Fibroblast of peridontal ligament (primary cell): Measurements from ENCODE around the gene TNKS1BP1.
A peak's percentile ranks its signal among the peaks of the same experiment; 100 is the strongest.
"Not testable (repeated sequence)": the region's sequence is repeated elsewhere in the genome, so short reads cannot be mapped to it uniquely, and the experiment has no call there.

Experiments
- DNase-seq: peaks from one replicate; pipeline ENCODE4 v3.0.0-alpha.2; 2010; ENCODE audit errors: extremely low read depth

The TNKS1BP1 gene

DNA sequence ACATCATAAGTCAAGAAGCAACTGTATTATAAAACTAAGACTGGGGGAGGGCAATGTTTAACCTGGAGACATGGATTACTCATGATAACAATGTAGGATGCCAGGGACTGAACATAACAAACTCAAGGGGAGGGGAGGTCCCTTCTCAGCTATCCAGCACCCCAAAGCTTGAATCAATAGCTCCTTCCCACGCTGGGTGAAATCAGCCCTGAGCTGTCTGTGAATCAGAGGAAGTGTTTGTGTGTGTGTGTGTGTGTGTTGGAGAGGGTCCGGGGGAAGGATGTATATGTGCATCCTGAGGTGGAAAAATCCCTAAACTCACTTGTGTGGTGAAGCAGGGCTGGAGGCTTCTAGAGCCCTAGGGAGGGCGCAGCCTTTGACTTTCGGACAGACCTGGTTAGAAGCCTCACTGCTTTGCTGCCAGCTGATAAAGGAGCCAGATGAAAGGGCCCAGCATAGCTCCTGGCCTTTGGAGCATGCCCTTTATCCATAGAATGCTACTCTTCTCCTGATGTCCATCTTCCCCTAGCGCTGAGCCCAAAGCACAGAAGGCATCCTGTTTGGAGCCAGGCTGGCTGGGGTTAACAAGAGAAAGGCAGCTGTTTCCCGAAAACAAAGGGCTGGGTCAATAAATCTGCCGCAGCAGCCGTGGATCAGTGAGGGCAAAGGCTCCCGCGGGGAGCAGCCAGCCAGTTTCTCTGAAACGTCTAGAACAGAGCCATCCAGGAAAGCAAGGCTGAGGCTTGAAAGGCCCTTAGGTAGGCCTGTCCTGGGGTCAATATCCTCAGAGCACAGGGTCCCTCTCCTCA is 35.8 kb downstream of the TNKS1BP1 start:
- peak; percentile 77 for DNase-seq

DNA sequence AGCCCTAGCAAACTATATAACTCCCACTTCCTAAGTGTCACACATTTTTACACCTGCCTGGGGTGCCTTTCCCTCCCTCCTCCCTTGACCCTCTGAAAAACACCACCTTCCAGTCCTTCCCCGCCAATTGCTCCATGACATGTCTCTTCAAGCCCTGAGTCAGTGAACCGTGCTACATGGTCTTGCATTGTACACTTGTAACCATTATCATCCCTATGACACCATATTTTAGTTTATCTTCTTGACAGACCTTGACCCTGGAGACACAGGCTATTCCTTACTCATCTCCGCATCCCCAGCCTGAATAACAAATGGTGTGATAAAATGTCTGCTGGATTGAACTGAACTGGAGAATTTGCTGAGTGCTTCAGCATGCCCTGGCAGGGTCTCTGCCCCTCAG is 36.9 kb downstream of the TNKS1BP1 start:
- DNase-seq = no peak

DNA sequence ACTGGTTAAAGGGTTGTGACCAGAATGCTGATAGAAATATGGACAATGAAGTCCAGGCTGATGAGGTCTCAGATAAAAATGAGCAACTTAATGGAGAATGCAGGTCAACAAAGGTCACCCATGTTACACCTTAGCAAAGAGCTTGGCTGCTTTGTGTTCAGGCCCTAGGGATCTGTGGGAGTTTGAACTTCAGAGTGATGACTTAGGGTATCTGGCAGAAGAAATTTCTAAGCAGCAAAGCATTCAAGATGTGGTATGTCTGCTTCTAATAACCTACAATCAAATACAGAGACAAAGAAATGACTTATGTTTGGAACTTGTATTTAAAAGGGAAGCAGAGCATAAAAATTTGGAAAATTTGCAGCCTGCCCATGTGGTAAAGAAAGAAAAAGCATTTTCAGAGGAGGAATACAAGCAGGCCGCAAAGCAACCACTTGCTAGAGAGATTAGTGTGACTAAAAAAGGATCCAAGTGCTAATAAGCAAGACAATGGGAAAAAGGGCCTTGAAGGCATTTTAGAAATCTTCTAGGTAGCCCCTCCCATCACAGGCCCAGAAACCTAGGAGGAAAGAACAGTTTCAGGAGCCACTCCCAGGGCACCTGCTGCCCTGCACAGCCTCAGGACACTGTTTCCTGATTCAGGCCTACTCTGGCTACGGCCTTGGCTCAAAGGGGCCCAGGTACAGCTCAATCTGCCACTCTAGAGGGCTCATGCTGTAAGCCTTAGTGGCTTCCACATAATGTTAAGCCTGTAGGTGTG is 41.3 kb downstream of the TNKS1BP1 start:
- peak; percentile 32 for DNase-seq

DNA sequence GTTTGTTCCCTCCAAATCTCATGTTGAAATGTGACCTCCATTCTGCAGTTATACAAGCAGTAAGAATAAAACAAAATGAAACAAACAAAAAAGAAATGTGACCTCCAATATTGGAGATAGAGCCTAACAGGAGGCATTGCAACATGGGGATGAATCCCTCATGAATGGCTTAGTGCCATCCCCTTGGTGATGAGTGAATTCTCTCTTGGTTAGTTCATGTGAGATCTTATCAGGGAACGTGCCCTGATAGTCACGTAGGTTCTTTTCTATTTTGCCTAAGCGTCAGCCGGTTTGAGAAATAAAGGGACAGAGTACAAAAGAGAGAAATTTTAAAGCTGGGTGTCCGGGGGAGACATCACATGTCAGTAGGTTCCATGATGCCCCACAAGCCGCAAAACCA is 43.2 kb downstream of the TNKS1BP1 start:
- not testable (repeated sequence) for DNase-seq

DNA sequence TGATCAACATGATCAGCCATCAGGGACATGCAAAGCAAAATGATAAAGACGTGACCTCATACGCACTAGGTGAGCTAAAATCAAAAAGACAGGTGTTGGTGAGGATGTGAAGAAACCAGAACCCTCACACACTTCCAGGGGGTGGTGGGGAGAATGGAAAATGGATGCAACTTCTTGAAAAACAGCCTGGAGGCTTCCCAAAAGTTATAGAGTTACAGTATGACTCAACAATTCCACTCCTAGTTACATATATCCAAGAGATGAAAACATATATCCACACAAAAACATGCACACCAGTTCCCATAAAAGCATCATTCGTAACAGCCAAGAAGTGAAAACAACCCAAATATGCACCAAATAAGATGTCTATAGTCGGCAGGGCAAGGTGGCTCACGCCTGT is 45.6 kb downstream of the TNKS1BP1 start:
- peak; percentile 80 for DNase-seq

DNA sequence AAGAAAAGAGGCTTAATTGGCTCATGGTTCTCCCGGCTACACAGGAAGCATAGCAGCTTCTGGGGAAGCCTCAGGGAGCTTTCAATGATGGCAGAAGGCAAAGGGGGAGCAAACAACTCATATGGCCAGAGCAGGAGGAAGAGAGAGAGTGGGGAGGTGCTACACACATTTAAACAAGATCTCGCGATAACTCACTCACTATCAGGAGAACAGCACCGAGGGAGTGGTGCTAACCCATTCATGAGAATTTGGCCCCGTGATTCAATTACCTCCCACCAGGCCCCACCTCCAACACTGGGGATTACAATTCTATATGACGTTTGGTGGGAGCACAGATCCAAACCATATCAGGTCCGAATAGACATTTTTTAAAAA is 46.0 kb downstream of the TNKS1BP1 start:
- DNase-seq = no peak

DNA sequence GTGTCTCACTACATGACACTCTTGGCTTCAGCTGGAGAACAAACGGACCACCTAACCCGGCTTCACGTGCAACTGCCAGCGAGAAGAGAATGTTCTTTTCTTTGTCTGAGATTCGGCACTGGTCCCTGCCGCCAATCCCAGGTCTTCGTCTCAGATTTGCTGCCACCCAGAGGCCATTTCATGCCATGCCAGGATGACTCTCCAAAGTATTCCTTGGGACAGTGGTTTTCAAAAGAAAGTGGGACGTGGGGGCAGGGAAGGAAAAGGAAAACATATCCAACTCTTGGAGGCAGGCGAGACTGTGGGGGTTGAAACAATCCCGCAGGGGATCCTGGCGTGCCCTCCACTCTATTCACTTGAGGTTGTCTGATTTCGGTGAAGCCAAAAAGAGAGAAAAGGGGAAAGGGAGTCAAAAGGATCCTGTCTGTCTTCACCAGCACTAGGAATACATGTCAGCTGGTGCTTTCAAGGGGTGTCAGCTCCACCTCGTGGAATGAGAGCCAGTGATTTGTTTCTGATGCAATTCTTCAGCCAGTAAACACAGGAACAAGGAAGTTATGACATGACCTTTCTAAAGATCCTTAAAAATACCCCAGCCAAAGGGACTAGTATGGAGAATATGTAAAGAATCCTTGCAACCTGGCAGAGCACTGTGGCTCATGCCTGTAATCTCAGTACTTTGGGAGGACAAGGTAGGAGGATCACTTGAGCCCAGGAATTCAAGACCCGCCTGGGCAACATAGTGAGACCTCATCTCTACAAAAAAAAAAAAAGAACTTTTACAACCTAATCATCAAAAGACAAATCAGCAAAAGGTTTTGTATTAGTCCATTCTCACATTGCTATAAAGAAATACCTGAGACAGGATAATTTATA is 46.7 kb downstream of the TNKS1BP1 start:
- DNase-seq = peak; percentile 83

DNA sequence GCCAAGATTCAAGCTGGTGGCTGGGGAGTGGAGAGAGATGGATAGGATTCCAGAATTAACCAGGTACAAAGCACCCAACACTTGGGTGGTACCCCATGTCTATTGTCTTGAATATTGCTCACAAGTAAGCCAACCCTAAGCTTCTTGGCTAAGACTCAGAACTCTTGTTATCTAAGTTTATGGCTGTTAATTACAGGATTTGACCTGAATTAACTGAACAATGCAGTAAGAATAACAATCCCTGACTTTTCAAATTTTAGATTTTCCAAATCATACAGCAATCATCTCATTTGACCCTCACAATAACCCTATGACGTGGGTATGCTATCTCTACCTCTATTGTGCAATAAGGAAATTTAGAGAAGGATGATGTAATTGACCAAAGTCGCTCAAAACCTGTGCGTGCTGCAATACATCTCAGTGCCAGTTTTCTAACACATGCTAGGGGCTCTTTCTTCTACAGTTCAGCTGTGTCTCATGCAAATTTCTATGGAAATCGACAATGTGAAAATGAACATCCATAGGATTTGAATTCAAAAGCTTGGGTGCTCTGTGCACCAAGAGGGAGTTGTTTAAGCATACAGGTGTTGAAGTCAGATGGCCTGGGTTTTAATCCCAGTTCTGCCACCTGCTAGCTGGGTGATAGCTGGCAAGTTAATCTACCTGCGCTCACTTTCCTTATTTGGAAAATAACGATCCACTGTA is 47.6 kb downstream of the TNKS1BP1 start:
- no peak for DNase-seq

DNA sequence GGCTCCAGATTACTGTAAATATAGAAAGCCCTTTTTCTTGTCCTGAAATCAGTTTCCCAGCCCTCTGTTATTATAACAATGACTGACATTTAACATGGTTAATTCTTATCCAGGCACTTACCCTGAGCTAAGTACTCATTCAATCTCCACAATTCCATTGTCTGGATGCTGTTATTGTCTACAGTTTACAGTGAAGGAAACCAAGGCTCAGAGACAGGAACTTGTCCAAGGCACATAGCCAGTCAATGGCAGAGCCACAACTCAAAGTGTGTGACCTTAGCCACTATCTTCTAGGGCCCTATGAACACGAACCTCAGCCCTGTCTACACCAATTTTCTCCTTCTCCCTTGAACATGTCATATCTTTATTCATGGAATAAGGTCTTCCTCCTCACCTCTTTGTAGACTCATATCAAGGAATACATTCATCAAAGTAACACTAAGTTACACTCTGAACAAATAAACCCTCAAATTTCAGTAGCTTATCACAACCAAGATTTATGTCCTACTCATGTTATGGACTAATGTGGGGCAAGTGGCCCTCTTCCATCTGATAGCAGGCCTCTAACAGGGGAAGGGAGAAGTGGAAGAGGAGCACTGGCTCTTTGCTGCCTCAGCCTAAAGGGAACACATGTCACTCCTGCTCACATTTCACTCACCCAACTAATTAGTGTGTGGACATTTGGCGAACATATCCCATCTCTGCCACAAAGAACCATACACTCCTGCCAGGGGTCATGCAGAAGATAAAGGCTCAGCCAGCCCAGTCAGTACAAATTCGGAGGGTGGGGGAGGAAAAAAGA is 48.4 kb downstream of the TNKS1BP1 start:
- no peak for DNase-seq

DNA sequence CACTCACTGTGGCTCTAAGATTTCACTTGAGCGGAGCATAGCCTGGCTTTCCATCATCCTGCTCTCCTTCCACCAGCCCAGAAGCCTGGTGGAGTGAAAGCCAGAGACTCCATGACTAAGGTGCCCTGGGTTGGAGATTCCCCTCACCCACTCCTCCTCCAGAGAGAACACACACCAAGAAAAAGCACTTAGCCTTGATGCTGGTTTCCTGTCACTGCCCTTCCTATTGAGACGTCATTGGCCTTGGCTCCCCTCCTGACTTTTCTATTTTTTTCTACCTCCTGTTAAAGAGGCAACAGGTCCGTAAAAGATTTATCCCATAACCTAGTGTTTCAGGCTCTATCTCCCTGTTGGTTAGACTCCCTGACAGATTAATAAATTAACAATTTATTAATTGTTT is 49.2 kb downstream of the TNKS1BP1 start:
- DNase-seq = no peak

DNA sequence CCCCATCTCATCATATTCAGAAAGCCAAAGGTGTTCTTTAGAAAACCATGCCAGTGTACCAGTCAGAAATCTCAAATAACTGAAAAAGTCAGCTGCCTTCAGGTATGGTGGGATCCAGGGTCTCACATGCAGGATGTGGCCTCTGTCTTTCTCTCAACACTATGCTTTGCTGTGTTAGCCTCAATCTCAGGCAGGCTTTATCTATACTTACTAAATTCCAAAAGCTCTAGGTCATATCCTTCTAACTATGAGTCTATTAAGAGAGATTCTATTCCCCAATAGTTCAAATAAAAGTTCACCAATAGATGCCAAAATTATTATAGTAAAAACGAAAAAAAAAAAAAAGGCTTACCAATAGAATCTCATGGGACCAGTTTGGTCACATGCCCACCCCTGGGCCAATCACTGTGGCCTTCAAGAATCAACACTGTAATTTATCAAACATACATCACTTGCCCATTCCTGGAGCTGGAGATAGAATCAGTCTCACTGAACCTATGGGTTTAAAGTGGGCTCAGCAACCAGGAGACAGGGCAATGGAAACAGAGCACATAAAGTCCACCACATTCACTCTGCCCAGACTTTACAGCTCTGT is 49.8 kb downstream of the TNKS1BP1 start:
- DNase-seq = no peak

DNA sequence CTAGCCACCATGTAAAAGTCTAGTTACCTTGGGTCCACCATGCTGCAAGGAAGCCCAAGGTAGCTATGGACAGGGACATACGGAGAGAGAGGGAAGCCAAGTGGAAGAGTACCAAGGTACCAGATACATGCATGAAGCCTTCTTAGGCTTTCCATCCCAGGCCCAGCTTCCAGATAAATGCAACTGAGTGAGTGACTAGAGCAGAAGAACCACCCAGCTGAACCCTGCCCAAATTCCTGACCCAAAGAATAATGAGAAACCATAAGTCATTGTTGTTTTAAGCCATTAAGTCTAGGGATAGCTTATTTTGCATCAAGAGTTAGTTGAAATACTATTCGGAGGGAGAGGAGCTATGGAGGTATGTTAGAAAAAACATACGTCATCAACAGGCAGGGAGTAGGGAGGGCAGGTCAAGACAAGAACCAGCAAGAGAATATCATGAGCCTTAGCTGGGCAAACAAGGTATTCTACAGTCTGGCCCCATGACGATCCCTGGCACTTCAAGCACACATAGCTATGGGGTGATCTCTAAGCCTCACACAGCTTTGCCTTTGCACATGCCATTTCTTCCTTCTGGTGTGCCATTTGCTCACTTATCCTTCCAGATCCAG is 51.2 kb downstream of the TNKS1BP1 start:
- DNase-seq = no peak

DNA sequence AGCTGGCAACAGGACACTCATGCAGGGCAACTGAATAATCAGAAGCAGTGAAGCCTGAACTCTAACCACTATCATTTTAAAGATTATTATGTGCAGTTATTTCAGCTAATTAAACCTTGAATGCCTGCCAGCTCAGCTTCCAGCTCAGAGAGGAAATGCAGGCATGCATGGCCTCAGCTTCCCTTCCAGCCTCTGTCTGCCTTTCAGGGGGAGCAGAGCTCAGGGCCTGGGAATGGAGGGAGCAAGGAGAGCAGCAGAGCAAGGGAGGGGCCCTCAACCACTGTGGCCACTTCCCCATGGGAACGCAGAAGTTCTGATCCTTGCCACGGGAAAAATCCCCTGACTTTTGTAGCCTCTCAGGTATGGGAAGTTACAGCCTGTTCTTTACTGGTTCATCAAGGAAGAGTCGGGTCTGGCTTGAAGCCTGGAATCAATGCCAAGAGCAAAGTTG is 55.2 kb downstream of the TNKS1BP1 start:
- no peak for DNase-seq

DNA sequence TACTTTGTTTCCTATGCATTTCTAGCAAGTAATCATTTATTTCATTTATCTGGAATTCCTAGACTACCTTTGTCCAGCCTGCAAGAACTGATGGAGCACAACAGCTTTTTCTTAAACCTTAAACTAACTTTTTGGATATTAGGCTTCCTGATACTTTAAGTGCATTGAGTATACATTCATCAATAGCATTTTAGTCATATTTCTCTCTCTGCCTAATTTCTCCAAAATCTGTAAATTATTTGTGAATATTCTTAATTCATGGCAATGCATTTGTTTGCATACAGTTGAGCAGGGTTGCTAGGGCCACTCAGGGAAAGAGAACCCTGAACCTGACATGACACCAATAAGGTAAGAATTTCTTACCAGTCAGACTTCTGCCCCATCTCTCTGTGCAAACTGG is 58.6 kb downstream of the TNKS1BP1 start:
- no peak for DNase-seq

DNA sequence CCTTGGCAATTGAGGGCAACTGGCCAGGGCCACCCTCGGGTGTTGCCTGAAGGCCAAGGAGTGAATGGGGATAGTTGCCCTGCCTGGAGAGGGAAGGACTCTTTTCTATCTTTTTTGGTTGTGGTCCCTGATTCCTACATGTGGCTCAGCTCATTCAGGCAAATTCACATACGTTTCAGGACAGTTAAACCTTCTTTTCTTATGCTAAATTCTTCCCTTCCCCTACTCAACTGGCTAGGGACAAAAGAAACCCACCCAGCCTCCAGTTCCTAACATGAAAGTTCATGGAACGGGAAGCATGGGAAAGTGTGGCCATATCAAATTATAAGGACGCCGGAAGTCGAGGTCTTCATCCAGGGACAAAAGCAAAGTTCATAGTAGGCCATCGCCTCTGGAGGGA is 61.4 kb downstream of the TNKS1BP1 start:
- DNase-seq = no peak

DNA sequence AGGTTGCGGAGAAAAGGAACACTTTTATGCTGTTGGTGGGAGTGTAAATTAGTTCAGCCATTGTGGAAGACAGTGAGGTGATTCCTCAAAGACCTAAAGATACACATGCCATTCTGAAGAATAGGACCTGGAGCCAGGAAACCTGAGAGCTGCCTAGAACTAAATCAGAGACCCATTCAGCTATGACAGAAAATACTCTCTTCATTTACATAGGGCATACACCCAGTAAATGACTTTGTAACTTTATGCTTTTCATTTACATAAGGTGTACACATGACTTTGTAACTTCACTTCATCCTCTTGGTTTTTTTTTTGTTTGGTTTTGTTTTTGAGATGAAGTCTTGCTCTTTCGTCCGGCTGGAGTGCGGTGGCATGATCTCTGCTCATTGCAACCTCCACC is 62.6 kb downstream of the TNKS1BP1 start:
- DNase-seq = no peak

DNA sequence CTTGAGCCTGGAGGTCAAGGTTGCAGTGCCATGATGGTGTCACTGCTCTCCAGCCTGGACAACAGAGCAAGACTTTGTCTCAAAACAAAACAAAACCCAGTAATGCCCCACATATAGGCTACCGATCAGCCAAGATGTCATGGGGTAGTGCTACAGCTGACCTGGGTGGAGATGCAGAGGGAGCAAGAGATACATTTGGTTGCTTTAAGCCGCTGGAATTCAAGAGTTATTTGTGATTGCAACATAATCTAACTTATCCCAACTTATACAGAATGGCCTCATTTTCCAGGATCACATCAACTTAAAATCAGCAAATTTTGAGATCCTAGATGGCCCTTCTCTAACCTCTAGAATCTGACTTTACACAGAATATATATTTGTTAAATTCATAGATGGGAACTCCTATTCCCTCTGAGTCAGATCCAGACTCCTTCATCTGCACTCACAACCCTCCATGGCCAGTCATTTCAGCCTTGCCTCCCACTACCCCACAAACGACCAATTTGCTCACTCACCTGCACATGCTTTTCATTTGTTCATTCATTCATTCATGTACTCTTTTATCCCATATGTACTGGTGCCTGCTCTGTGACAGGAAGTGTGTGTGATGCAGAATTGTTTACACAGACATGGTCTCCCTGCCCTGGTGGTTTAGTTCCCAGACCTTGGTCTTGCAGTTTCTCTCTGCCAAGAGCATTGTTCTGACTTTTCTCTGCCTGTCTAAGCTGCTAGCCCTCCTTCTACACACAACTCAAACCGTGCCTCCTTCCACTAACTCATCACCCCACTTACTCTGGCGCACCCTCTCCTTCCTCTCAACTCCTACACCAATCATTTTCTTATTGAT is 63.6 kb downstream of the TNKS1BP1 start:
- DNase-seq = no peak

DNA sequence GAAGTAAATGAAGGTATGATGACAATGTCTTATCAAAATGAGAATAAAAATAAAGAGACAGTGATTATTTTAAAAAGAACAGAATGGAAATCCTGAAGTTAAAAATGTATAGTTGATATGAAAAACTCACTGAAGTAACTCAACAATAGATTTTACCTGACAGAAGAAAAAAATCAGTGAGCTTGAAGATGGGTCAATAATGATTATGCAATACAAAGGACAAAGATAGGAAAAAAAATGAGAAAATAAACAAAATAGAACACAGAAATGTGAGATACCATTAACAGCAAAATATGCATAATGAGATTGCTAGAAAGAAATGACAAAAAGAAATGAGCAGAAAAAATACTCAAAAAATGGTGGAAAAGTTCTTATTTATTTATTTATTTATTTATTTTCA is 68.6 kb downstream of the TNKS1BP1 start:
- no peak for DNase-seq

DNA sequence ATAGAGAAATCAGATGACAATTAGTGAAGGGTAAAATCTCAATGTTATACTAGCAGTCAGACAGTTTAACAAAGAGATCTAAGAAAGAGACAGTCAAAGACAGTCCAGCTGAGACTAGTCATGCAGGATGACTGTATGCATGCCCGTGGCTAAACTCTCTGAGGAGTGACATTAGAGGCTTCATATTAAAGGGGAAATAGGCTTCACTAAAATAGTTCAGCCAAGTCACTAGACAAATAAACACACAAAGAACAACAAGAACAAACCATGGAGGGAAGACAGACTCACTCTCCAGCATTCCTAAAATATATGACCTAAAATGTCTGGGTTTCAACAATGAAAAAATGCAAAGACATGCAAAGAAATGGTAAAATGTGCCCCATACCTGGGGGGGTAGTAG is 69.1 kb downstream of the TNKS1BP1 start:
- DNase-seq = no peak
